ENCODE measurements around the gene RNF14.
"Not testable (repeated sequence)": the region's sequence is repeated elsewhere in the genome, so short reads cannot be mapped to it uniquely, and the experiment has no call there.

The RNF14 gene

GRCh38 chr5:141968914-141969608 lies at the start of gene RNF14:
RNF14 (plus strand) TSS chr5:141969105; CDS start chr5:141973589, 4,484 bp downstream.
- FAIRE-seq, result peak; percentile 77
- DNase-seq (ENCODE audit: insufficient read length, low spot score), result peak; percentile 94

- FAIRE-seq (no peak), DNase-seq (ENCODE audit: insufficient read length, low spot score) (no peak)
Observed at GRCh38 chr5:141919218-141920119, 49.4 kb upstream of the RNF14 start.

- no peak for DNase-seq (ENCODE audit: insufficient read length, low spot score)
Observed at GRCh38 chr5:141920771-141921170, 48.1 kb upstream of the RNF14 start.

GRCh38 chr5:141922827-141923447 lies 46.0 kb upstream of the RNF14 start:
- DNase-seq (ENCODE audit: insufficient read length, low spot score); FAIRE-seq: not testable (repeated sequence)

More at GRCh38 chr5:141920771-141921170, 48.1 kb upstream of the RNF14 start:
- no peak for FAIRE-seq

- DNase-seq (ENCODE audit: insufficient read length, low spot score), result peak; percentile 96
- FAIRE-seq, result peak; percentile 23
Observed at GRCh38 chr5:141923448-141924313, 45.2 kb upstream of the RNF14 start, which contains the start of gene DELE1. DELE1 (plus strand) TSS chr5:141923871; CDS start chr5:141923942, 71 bp downstream.

- no peak for FAIRE-seq
- DNase-seq (ENCODE audit: insufficient read length, low spot score), result no peak
Observed at GRCh38 chr5:141926434-141926833, 42.5 kb upstream of the RNF14 start.

- FAIRE-seq (no peak), DNase-seq (ENCODE audit: insufficient read length, low spot score) (no peak)
Observed at GRCh38 chr5:141928051-141928450, 40.9 kb upstream of the RNF14 start.

- FAIRE-seq (no peak), DNase-seq (ENCODE audit: insufficient read length, low spot score) (no peak)
Observed at GRCh38 chr5:141929398-141930058, 39.4 kb upstream of the RNF14 start.

- FAIRE-seq (no peak), DNase-seq (ENCODE audit: insufficient read length, low spot score) (no peak)
Observed at GRCh38 chr5:141931694-141932093, 37.2 kb upstream of the RNF14 start.

- FAIRE-seq (no peak), DNase-seq (ENCODE audit: insufficient read length, low spot score) (no peak)
Observed at GRCh38 chr5:141933151-141933550, 35.8 kb upstream of the RNF14 start.

- no peak for FAIRE-seq
- no peak for DNase-seq (ENCODE audit: insufficient read length, low spot score)
Observed at GRCh38 chr5:141934099-141934844, 34.6 kb upstream of the RNF14 start.

GRCh38 chr5:141935538-141935937 lies 33.4 kb upstream of the RNF14 start:
- FAIRE-seq, result no peak
- DNase-seq (ENCODE audit: insufficient read length, low spot score), result no peak

GRCh38 chr5:141940695-141941271 lies 28.1 kb upstream of the RNF14 start:
- no peak for FAIRE-seq
- DNase-seq (ENCODE audit: insufficient read length, low spot score), result no peak

- DNase-seq (ENCODE audit: insufficient read length, low spot score), result no peak
- FAIRE-seq, result no peak
Observed at GRCh38 chr5:141941307-141941706, 27.6 kb upstream of the RNF14 start.

- DNase-seq (ENCODE audit: insufficient read length, low spot score), result no peak
- FAIRE-seq, result no peak
Observed at GRCh38 chr5:141941779-141942178, 27.1 kb upstream of the RNF14 start.

- no peak for DNase-seq (ENCODE audit: insufficient read length, low spot score)
- FAIRE-seq, result no peak
Observed at GRCh38 chr5:141942185-141942857, 26.6 kb upstream of the RNF14 start.

- DNase-seq (ENCODE audit: insufficient read length, low spot score) (no peak), FAIRE-seq (no peak)
Observed at GRCh38 chr5:141944076-141944475, 24.8 kb upstream of the RNF14 start.

GRCh38 chr5:141945511-141946051 lies 23.3 kb upstream of the RNF14 start:
- FAIRE-seq, result no peak
- no peak for DNase-seq (ENCODE audit: insufficient read length, low spot score)
